HepG2 (cell line): ENCODE data around the gene PIK3R3. TPM values are rescaled to one million over a fixed set of nuclear protein-coding genes. Genes with fewer than 3 reads are reported as not detected.

Experiments
- ATM ChIP-seq: fragments of 450-650 bp; IDR thresholded peaks from 2 replicates; pipeline ENCODE4 v1.7.1; 2017; ENCODE audit warnings: mild to moderate bottlenecking, borderline replicate concordance
- CTCF ChIP-seq: sonication (generic); formaldehyde crosslinking; IDR thresholded peaks from 2 replicates; pipeline ENCODE4 v1.5.0; 2020; ENCODE audit warnings: mild to moderate bottlenecking, missing genetic modification reagents, moderate library complexity
- DBP ChIP-seq: sonication (generic); formaldehyde crosslinking; IDR thresholded peaks from 2 replicates; pipeline ENCODE4 v1.4.0; 2020; ENCODE audit warnings: missing genetic modification reagents; ENCODE audit errors: not compliant biosample characterization
- DZIP1 ChIP-seq: sonication (generic); formaldehyde crosslinking; IDR thresholded peaks from 2 replicates; pipeline ENCODE4 v1.5.0; 2020; ENCODE audit warnings: mild to moderate bottlenecking, missing genetic modification reagents
- ELK4 ChIP-seq: sonication (generic); formaldehyde crosslinking; IDR thresholded peaks from 2 replicates; pipeline ENCODE4 v1.9.0; 2021; ENCODE audit warnings: missing genetic modification reagents, borderline replicate concordance
- FOSL1 ChIP-seq: sonication (generic); formaldehyde crosslinking; IDR thresholded peaks from 2 replicates; pipeline ENCODE4 v1.9.0; 2021; ENCODE audit warnings: missing genetic modification reagents, borderline replicate concordance
- FOXA3 ChIP-seq: IDR thresholded peaks from 2 replicates; pipeline ENCODE4 v1.6.1; 2016; ENCODE audit warnings: missing genetic modification reagents, missing compliant biosample characterization
- NR2F6 ChIP-seq, 2 experiments: IDR thresholded peaks; 2 replicates each; pipeline ENCODE4 v1.6.1; 2016; ENCODE audit warnings: antibody characterized with exemption in 1 of 2, mild to moderate bottlenecking in 1 of 2
- NR3C1 ChIP-seq: sonication (generic); formaldehyde crosslinking; IDR thresholded peaks from 2 replicates; pipeline ENCODE4 v1.4.0; 2020; ENCODE audit warnings: missing genetic modification reagents
- RXRB ChIP-seq: IDR thresholded peaks from 2 replicates; pipeline ENCODE4 v1.6.1; 2016; ENCODE audit warnings: borderline replicate concordance, missing genetic modification reagents, missing compliant biosample characterization
- SMC3 ChIP-seq: IDR thresholded peaks from 2 replicates; pipeline ENCODE4 v1.6.1; 2011; ENCODE audit warnings: low read length, improper control_type of control experiment
- TEF ChIP-seq: sonication (generic); formaldehyde crosslinking; IDR thresholded peaks from 2 replicates; pipeline ENCODE4 v1.5.0; 2020; ENCODE audit warnings: missing genetic modification reagents
- TFAP4 ChIP-seq: sonication (generic); IDR thresholded peaks from 2 replicates; pipeline ENCODE4 v1.6.1; 2016; ENCODE audit warnings: low read depth, borderline replicate concordance
- ZFP37 ChIP-seq: sonication (generic); formaldehyde crosslinking; IDR thresholded peaks from 2 replicates; pipeline ENCODE4 v1.4.0; 2020; ENCODE audit warnings: missing genetic modification reagents, borderline replicate concordance
- ZNF160 ChIP-seq: sonication (generic); formaldehyde crosslinking; IDR thresholded peaks from 2 replicates; pipeline ENCODE4 v1.8.0; 2022; ENCODE audit warnings: mild to moderate bottlenecking, inconsistent platforms, missing genetic modification reagents
- ZNF205 ChIP-seq: IDR thresholded peaks from 2 replicates; pipeline ENCODE4 v1.6.1; 2018; ENCODE audit warnings: missing biosample characterization, missing genetic modification reagents
- ZNF567 ChIP-seq: sonication (generic); formaldehyde crosslinking; IDR thresholded peaks from 2 replicates; pipeline ENCODE4 v1.8.1; 2023; ENCODE audit warnings: mild to moderate bottlenecking, missing genetic modification reagents, borderline replicate concordance
- ZNF580 ChIP-seq: IDR thresholded peaks from 2 replicates; pipeline ENCODE4 v1.6.1; 2016; ENCODE audit warnings: low read depth, borderline replicate concordance
- ZNF670 ChIP-seq: sonication (generic); formaldehyde crosslinking; IDR thresholded peaks from 2 replicates; pipeline ENCODE4 v1.8.0; 2022; ENCODE audit warnings: mild to moderate bottlenecking, missing genetic modification reagents, borderline replicate concordance
- ZNF7 ChIP-seq: IDR thresholded peaks from 2 replicates; pipeline ENCODE4 v1.6.1; 2016; ENCODE audit warnings: missing biosample characterization, missing genetic modification reagents
- polyA plus RNA-seq, 8 experiments: library from polyadenylated mRNA; depleted of rRNA in 3 of 8; stranded (reverse) in 7 of 8; unstranded in 1 of 8; fragments of >200 nt; fragmentation: Illumina TruSeq in 4 of 8; extraction: Trizol in 4 of 8; gene quantifications; 2 replicates each; pipeline versions ENCODE4 v1.2.1 to v1.2.3, GENCODE V29; 2011 to 2016; ENCODE audit warnings: low read depth in 4 of 8, missing spikeins in 1 of 8, mixed read lengths in 1 of 8; ENCODE audit not compliant: insufficient read depth in 1 of 8
- total RNA-seq, 5 experiments: library from RNA; depleted of rRNA; stranded (reverse); fragments of >200 nt; fragmentation: Illumina TruSeq; extraction: Trizol; gene quantifications; 2 replicates each; pipeline ENCODE4 v1.2.3, GENCODE V29; 2016; ENCODE audit warnings: low read depth in 1 of 5

Gene PIK3R3
- total and polyA plus RNA-seq, 2 of the 13 experiments (the other 11 are each of a cell fraction or from before 2014, with no cell fraction given), result 0.37 to 6.9 TPM

- TF ChIP-seq TEF (CRISPR knock-in tag) (no peak), ZNF567 (CRISPR knock-in tag) (no peak), ZNF160 (CRISPR knock-in tag) (no peak), ZNF205 (CRISPR knock-in tag) (peak; percentile 77; the same call in 1 of the 2 replicates), DZIP1 (no peak), NR3C1 (CRISPR knock-in tag) (no peak), ZNF7 (CRISPR knock-in tag) (no peak), ATM (no peak), TFAP4 (no peak), DBP (no peak), ZFP37 (CRISPR knock-in tag) (no peak), ZNF580 (CRISPR knock-in tag) (peak; percentile 31; the same call in 1 of the 2 replicates), FOXA3 (CRISPR knock-in tag) (peak; percentile 81), CTCF (CRISPR knock-in tag) (peak; percentile 94), ZNF670 (CRISPR knock-in tag) (no peak), NR2F6 (IDR thresholded peaks at IDR 0.05) (no peak), NR2F6 (CRISPR knock-in tag; IDR thresholded peaks at IDR 0.05) (0 out of 2 replicates have a peak, but pooled peaks have one; percentile 15), RXRB (peak; percentile 30; the same call in 1 of the 2 replicates), SMC3 (peak; percentile 92), FOSL1 (CRISPR knock-in tag) (no peak), ELK4 (CRISPR knock-in tag) (no peak)
These were observed 47.0 kb upstream of the PIK3R3 start (continued) for GRCh38 chr1:46179138-46180081.
